ENCODE data around the gene CCSER1.
"Not testable (repeated sequence)": the region's sequence is repeated elsewhere in the genome, so short reads cannot be mapped to it uniquely, and the experiment has no call there.

The CCSER1 gene

DNA sequence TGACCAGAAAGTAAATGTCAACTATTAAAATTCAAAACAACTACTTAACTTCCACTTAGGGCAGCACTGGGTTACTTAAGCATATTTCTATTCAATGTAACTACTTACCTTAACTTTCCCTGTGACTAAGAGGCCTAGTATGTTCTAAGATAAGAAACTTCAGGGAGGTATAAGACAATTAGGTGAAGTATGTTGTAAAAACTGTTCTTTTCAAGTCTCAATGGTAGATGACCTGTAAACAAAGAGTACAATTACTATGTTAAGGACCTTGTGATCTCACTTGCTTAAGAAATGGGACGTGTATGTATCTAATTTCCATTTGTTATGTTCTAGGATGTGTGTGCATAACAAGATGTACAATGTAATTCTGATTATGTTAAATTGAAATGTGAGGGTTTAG, 960.5 kb downstream of the CCSER1 start:
- Histone ChIP-seq H3K4me1 (peaks cover 12% of the 10 kb centered on the region), H3K27me3 (ENCODE audit: low read depth) (no peaks in the 10 kb centered on the region), H3K4me3 (no peak overlapping the region), H3K36me3 (replicated peaks) (no peaks in the 10 kb centered on the region), H3K9me3 (no peaks in the 10 kb centered on the region)
- in situ Hi-C loops (cut with MboI; ENCODE audit: low sequenced_read_pairs): no loop called here
- DNase-seq (ENCODE audit: low spot score in 2 of 2): peak in 1 of 2 experiments; percentile 69

DNA sequence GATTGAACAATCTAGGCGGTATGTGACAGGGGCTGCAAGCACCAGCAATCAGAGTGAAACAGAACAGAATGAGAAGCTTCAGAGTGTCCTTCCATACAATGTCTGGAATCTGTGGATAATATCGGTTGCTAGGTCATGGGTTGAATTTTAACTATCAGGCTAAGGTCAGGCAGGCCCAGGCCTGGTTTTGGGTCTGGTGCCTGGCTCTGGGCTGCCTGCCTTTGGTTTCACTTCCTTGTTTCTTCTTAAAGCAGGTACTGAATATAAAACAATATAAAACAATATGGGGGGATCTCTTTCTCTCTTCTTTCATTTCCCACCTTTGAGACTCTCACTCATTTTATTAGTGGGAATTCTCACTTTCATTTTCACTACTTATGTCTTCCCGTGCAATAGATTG, 962.0 kb downstream of the CCSER1 start:
- Histone ChIP-seq H3K9me3 (no peaks in the 10 kb centered on the region), H3K4me1 (peaks cover 12% of the 10 kb centered on the region), H3K27me3 (ENCODE audit: low read depth) (no peaks in the 10 kb centered on the region), H3K36me3 (replicated peaks) (no peaks in the 10 kb centered on the region), H3K4me3 (no peak overlapping the region)
- in situ Hi-C loops (cut with MboI; ENCODE audit: low sequenced_read_pairs): no loop called here
- no peak for DNase-seq (ENCODE audit: low spot score in 2 of 2)

GRCh38 chr4:91092398-91092980, 965.3 kb downstream of the CCSER1 start:
- no peaks in the 10 kb centered on the region for H3K36me3 ChIP-seq (replicated peaks)
- no peak for DNase-seq (ENCODE audit: low spot score in 2 of 2)
- peaks cover 4% of the 10 kb centered on the region; the same call in 1 of the 2 replicates for H3K4me1 ChIP-seq
- peaks cover 3% of the 10 kb centered on the region; the same call in 1 of the 2 replicates for H3K9me3 ChIP-seq
- no peaks in the 10 kb centered on the region for H3K27me3 ChIP-seq (ENCODE audit: low read depth)
- in situ Hi-C loops (cut with MboI; ENCODE audit: low sequenced_read_pairs): no loop called here
- H3K4me3 ChIP-seq: no peak overlapping the region

DNA sequence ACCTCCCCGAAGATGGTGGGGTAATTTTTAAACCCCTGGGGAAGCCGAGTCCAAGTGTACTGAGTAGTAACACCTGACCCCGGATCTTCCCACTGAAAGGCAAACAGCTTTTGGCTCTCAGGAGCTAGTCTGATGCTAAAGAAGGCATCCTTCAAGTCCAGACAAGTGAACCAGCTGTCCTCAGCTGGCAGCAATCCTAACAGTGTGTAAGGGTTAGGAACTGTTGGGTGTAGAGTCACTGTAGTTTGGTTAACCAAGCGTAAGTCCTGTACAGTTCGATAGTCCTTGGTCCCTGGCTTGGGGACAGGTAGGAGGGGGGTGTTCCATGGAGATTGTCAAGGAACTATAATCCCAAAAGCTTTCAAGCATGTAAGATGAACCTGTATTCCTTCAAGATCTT, 967.0 kb downstream of the CCSER1 start:
- in situ Hi-C loops (cut with MboI; ENCODE audit: low sequenced_read_pairs); H3K4me1 ChIP-seq; H3K36me3 ChIP-seq (replicated peaks); H3K4me3 ChIP-seq; DNase-seq (ENCODE audit: low spot score in 2 of 2); H3K27me3 ChIP-seq (ENCODE audit: low read depth); H3K9me3 ChIP-seq: not testable (repeated sequence)

GRCh38 chr4:91099666-91100065, 972.5 kb downstream of the CCSER1 start:
- peak in 1 of 2 experiments; percentile 84 for DNase-seq (ENCODE audit: low spot score in 2 of 2)
- H3K27me3 ChIP-seq (ENCODE audit: low read depth): no peaks in the 10 kb centered on the region
- no peaks in the 10 kb centered on the region for H3K36me3 ChIP-seq (replicated peaks)
- H3K9me3 ChIP-seq: peaks cover 8% of the 10 kb centered on the region; the same call in 1 of the 2 replicates
- no peak overlapping the region for H3K4me3 ChIP-seq
- H3K4me1 ChIP-seq: peaks cover 11% of the 10 kb centered on the region
- in situ Hi-C loops (cut with MboI; ENCODE audit: low sequenced_read_pairs): no loop called here

DNA sequence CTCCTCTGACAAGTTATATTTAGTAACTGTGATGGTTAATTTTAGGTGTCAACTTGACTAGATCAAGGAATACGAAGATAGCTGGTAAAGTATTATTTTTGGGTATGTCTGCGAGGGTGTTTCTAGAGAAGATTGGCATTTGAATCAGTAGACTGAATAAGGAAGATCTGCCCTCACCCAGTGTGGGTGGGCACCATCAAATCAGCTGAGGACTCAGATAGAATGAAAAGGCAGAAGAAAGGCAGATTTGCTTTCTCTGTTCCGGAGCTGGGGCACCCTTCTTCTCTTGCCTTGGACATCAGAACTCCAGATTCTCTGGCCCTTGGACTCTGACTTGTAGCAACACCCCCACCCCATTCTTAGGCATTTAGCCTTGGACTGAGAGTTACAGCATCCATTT, 981.6 kb downstream of the CCSER1 start:
- Histone ChIP-seq H3K4me1 (no peaks in the 10 kb centered on the region), H3K27me3 (ENCODE audit: low read depth) (no peaks in the 10 kb centered on the region), H3K4me3 (no peak overlapping the region), H3K9me3 (0 out of 2 replicates have a peak, but pooled peaks cover 3% of the 10 kb centered on the region), H3K36me3 (replicated peaks) (no peaks in the 10 kb centered on the region)
- no peak for DNase-seq (ENCODE audit: low spot score in 2 of 2)
- in situ Hi-C loops (cut with MboI; ENCODE audit: low sequenced_read_pairs): no loop called here

DNA sequence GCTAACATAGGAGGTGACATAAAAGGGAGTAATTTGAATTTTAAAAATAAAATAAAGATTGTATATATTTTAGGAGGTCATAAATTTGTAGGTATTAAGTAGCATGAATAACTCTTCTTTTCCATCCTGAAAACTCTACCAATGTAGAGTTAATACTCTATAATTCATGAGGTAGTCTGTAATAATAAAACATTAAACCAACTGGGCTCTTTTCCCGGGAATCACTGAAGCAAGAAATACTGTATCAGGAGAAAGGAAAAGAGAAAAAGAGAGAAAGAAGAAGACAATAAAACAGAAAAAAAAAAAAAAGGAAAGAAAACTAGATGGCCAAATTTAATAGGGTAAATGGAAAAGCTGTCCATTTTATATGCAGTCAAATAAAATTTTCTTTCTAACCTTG, 984.4 kb downstream of the CCSER1 start:
- Histone ChIP-seq H3K27me3 (ENCODE audit: low read depth) (no peaks in the 10 kb centered on the region), H3K4me1 (no peaks in the 10 kb centered on the region), H3K9me3 (no peaks in the 10 kb centered on the region), H3K36me3 (replicated peaks) (no peaks in the 10 kb centered on the region), H3K4me3 (no peak overlapping the region)
- in situ Hi-C loops (cut with MboI; ENCODE audit: low sequenced_read_pairs): no loop called here
- no peak for DNase-seq (ENCODE audit: low spot score in 2 of 2)

DNA sequence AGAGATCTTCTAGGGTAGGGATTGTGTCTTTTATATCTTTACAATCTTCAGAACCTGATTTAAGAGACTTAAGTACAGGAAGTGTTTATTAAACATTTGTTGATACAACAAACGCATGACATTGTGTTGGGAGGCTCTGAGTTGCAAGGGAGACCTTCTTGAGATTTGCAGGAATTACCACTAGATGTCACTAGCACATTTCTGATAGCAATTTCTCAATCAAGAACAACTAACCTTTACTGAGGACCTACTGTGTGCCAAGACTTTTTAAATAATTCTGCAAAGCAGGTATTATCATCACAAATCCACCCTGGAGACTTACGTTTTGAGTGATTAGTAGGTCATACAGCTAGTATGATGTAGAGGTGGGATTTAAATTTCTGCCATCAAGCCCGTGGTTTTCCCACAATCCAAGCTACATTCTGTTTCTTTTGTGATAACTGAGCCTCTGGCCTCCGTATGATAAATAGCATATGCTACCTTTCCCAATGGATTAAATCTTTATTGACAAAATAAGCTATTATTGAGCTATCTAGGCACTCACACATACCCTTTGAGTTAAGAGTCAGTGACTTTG, 986.0 kb downstream of the CCSER1 start:
- no peaks in the 10 kb centered on the region; the same call in 1 of the 2 replicates for H3K4me1 ChIP-seq
- peak in 1 of 2 experiments; percentile 45 for DNase-seq (ENCODE audit: low spot score in 2 of 2)
- H3K36me3 ChIP-seq (replicated peaks): no peaks in the 10 kb centered on the region
- no peaks in the 10 kb centered on the region for H3K9me3 ChIP-seq
- H3K27me3 ChIP-seq (ENCODE audit: low read depth): no peaks in the 10 kb centered on the region
- H3K4me3 ChIP-seq: no peak overlapping the region
- in situ Hi-C loops (cut with MboI; ENCODE audit: low sequenced_read_pairs): no loop called here

GRCh38 chr4:91114386-91114785, 987.2 kb downstream of the CCSER1 start:
- Histone ChIP-seq H3K4me3 (no peak overlapping the region), H3K27me3 (ENCODE audit: low read depth) (no peaks in the 10 kb centered on the region), H3K36me3 (replicated peaks) (no peaks in the 10 kb centered on the region), H3K4me1 (no peaks in the 10 kb centered on the region; the same call in 1 of the 2 replicates), H3K9me3 (no peaks in the 10 kb centered on the region)
- in situ Hi-C loops (cut with MboI; ENCODE audit: low sequenced_read_pairs): no loop called here
- DNase-seq (ENCODE audit: low spot score in 2 of 2): peak; percentile 12 to 38

- H3K4me3 ChIP-seq: no peak overlapping the region
- no peaks in the 10 kb centered on the region for H3K9me3 ChIP-seq
- H3K4me1 ChIP-seq: no peaks in the 10 kb centered on the region; the same call in 1 of the 2 replicates
- H3K27me3 ChIP-seq (ENCODE audit: low read depth): no peaks in the 10 kb centered on the region
- no peaks in the 10 kb centered on the region for H3K36me3 ChIP-seq (replicated peaks)
- in situ Hi-C loops (cut with MboI; ENCODE audit: low sequenced_read_pairs): no loop called here
- peak in 1 of 2 experiments; percentile 16 for DNase-seq (ENCODE audit: low spot score in 2 of 2)
Measured at GRCh38 chr4:91116861-91117260, 989.7 kb downstream of the CCSER1 start.

DNA sequence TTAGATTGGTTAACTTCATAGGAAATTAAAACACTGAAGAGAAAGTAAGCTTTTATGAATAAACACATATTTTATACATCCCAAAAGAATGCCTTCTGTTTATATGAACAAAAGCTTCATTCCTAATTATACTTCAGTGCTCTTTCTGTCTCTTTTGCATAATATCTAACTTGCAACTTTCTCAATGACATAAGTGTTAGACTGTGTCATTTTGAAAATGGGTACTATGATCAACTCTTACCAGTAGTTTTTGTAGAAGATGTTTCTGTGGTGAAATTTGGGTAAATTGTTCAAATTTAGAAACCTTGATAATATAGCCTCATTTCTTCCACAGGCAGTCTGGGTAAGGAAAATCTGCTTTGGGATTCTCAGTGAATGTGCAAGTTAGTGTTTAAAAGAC, 991.4 kb downstream of the CCSER1 start:
- no peak for DNase-seq (ENCODE audit: low spot score in 2 of 2)
- H3K4me1 ChIP-seq: no peaks in the 10 kb centered on the region; the same call in 1 of the 2 replicates
- H3K36me3 ChIP-seq (replicated peaks): no peaks in the 10 kb centered on the region
- no peaks in the 10 kb centered on the region for H3K9me3 ChIP-seq
- H3K27me3 ChIP-seq (ENCODE audit: low read depth): no peaks in the 10 kb centered on the region
- in situ Hi-C loops (cut with MboI; ENCODE audit: low sequenced_read_pairs): no loop called here
- H3K4me3 ChIP-seq: no peak overlapping the region

DNA sequence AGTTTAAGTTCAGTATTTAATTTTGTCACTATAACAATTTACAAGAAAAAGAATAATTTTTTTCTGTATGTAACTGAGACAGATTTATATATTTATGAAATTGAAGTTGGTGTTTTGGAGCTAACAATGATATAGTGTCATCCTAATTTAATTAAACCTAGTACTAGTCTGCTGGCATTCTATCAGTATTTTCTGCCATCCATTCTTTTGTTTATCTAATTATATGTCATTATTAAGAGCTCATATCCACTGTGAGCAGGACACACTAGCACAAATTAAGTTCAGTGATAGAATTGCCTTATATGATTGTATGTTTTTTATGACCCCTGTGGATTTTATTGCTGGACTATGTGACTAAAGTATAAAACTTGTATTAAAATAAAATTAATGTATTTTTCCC, 996.5 kb downstream of the CCSER1 start:
- Histone ChIP-seq H3K4me3 (no peak overlapping the region), H3K9me3 (no peaks in the 10 kb centered on the region), H3K27me3 (ENCODE audit: low read depth) (no peaks in the 10 kb centered on the region), H3K4me1 (no peaks in the 10 kb centered on the region; the same call in 1 of the 2 replicates), H3K36me3 (replicated peaks) (no peaks in the 10 kb centered on the region)
- DNase-seq (ENCODE audit: low spot score in 2 of 2): no peak
- in situ Hi-C loops (cut with MboI; ENCODE audit: low sequenced_read_pairs): no loop called here

- DNase-seq (ENCODE audit: low spot score in 2 of 2): no peak
- in situ Hi-C loops (cut with MboI; ENCODE audit: low sequenced_read_pairs): no loop called here
- H3K4me1 ChIP-seq: no peaks in the 10 kb centered on the region; the same call in 1 of the 2 replicates
Measured at GRCh38 chr4:91127192-91127591, 1000.0 kb downstream of the CCSER1 start.

GRCh38 chr4:91127831-91128230, 1000.6 kb downstream of the CCSER1 start:
- no peaks in the 10 kb centered on the region for H3K9me3 ChIP-seq
- no peak for DNase-seq (ENCODE audit: low spot score in 2 of 2)
- no peak overlapping the region for H3K4me3 ChIP-seq
- no peaks in the 10 kb centered on the region for H3K36me3 ChIP-seq (replicated peaks)
- H3K27me3 ChIP-seq (ENCODE audit: low read depth): no peaks in the 10 kb centered on the region
- H3K4me1 ChIP-seq: no peaks in the 10 kb centered on the region; the same call in 1 of the 2 replicates
- in situ Hi-C loops (cut with MboI; ENCODE audit: low sequenced_read_pairs): no loop called here

More at GRCh38 chr4:91127192-91127591, 1000.0 kb downstream of the CCSER1 start:
- Histone ChIP-seq H3K4me3 (no peak overlapping the region), H3K9me3 (no peaks in the 10 kb centered on the region), H3K27me3 (ENCODE audit: low read depth) (no peaks in the 10 kb centered on the region), H3K36me3 (replicated peaks) (no peaks in the 10 kb centered on the region)
